SK-N-SH treated with all-trans-retinoic acid at 6 μM for 48 hours (cell line): ENCODE results near the gene SMARCAL1.

Source experiments
- ATAC-seq: fragments of 200-7000 bp; cut with Tn5 transposase; 3 replicates; pipeline ENCODE4 v1.9.1; 2020; ENCODE audit warnings: mild to moderate bottlenecking, moderate library complexity
- ARNTL ChIP-seq: fragments of 450-650 bp; formaldehyde crosslinking; IDR thresholded peaks from 2 replicates; pipeline ENCODE4 v1.5.0; 2020; ENCODE audit warnings: low read depth, mild to moderate bottlenecking, moderate library complexity, borderline replicate concordance
- BACH2 ChIP-seq: fragments of 250-450 bp; sonication (Bioruptor Pico); IDR thresholded peaks from 2 replicates; pipeline ENCODE4 v1.9.0; 2021; ENCODE audit warnings: mild to moderate bottlenecking, borderline replicate concordance
- CSDC2 ChIP-seq: fragments of 250-450 bp; sonication (Bioruptor Pico); IDR thresholded peaks from 2 replicates; pipeline ENCODE4 v1.5.0; 2020; ENCODE audit warnings: mild to moderate bottlenecking, moderate library complexity
- GLIS3 ChIP-seq: fragments of 250-450 bp; sonication (Bioruptor Pico); IDR thresholded peaks from 2 replicates; pipeline ENCODE4 v1.5.0; 2020; ENCODE audit warnings: mild to moderate bottlenecking, moderate library complexity
- OSR1 ChIP-seq: fragments of 250-450 bp; sonication (Bioruptor Pico); IDR thresholded peaks from 2 replicates; pipeline ENCODE4 v1.8.0; 2022; ENCODE audit warnings: moderate library complexity, mild to moderate bottlenecking, inconsistent platforms
- PATZ1 ChIP-seq: fragments of 250-450 bp; sonication (Bioruptor Pico); IDR thresholded peaks from 2 replicates; pipeline ENCODE4 v1.8.0; 2020; ENCODE audit warnings: mild to moderate bottlenecking, moderate library complexity, borderline replicate concordance
- PPARA ChIP-seq: fragments of 250-450 bp; sonication (Bioruptor Pico); IDR thresholded peaks from 2 replicates; pipeline ENCODE4 v1.5.0; 2020; ENCODE audit warnings: mild to moderate bottlenecking, borderline replicate concordance
- RARB ChIP-seq: fragments of 250-450 bp; sonication (Bioruptor Pico); IDR thresholded peaks from 2 replicates; pipeline ENCODE4 v1.8.0; 2021; ENCODE audit warnings: mild to moderate bottlenecking, moderate library complexity
- SNAI2 ChIP-seq: fragments of 250-450 bp; sonication (Bioruptor Pico); IDR thresholded peaks from 2 replicates; pipeline ENCODE4 v1.5.0; 2020; ENCODE audit warnings: mild to moderate bottlenecking, moderate library complexity
- TCF4 ChIP-seq: fragments of 250-450 bp; sonication (Bioruptor Pico); IDR thresholded peaks from 2 replicates; pipeline ENCODE4 v1.8.0; 2021; ENCODE audit warnings: mild to moderate bottlenecking, moderate library complexity, borderline replicate concordance
- TOX ChIP-seq: fragments of 250-450 bp; sonication (Bioruptor Pico); IDR thresholded peaks from 2 replicates; pipeline ENCODE4 v1.8.0; 2021; ENCODE audit warnings: mild to moderate bottlenecking, moderate library complexity, borderline replicate concordance
- TSHZ2 ChIP-seq: fragments of 250-450 bp; sonication (Bioruptor Pico); IDR thresholded peaks from 2 replicates; pipeline ENCODE4 v1.5.0; 2020; ENCODE audit warnings: mild to moderate bottlenecking, moderate library complexity
- ZFP3 ChIP-seq: fragments of 250-450 bp; sonication (Bioruptor Pico); IDR thresholded peaks from 2 replicates; pipeline ENCODE4 v1.5.0; 2020; ENCODE audit warnings: mild to moderate bottlenecking, moderate library complexity
- ZFP30 ChIP-seq: fragments of 450-650 bp; formaldehyde crosslinking; IDR thresholded peaks from 2 replicates; pipeline ENCODE4 v1.5.0; 2022; ENCODE audit warnings: mild to moderate bottlenecking, moderate library complexity
- ZNF565 ChIP-seq: fragments of 450-650 bp; formaldehyde crosslinking; conservative IDR thresholded peaks from 2 replicates; pipeline ENCODE4 v1.5.0; 2020; ENCODE audit warnings: low read depth, mild to moderate bottlenecking, moderate library complexity
- ZNF70 ChIP-seq: fragments of 450-650 bp; formaldehyde crosslinking; IDR thresholded peaks from 2 replicates; pipeline ENCODE4 v1.5.0; 2020; ENCODE audit warnings: mild to moderate bottlenecking, moderate library complexity
- ZNF8 ChIP-seq: fragments of 450-650 bp; formaldehyde crosslinking; IDR thresholded peaks from 2 replicates; pipeline ENCODE4 v1.5.0; 2020; ENCODE audit warnings: mild to moderate bottlenecking, moderate library complexity
- TF ChIP-seq, protein P1 (sequence below): fragments of 250-450 bp; sonication (Bioruptor Pico); IDR thresholded peaks from 2 replicates; pipeline ENCODE4 v1.5.1; 2021; ENCODE audit warnings: mild to moderate bottlenecking, moderate library complexity
- TF ChIP-seq, protein P2 (sequence below): fragments of 250-450 bp; sonication (Bioruptor Pico); IDR thresholded peaks from 2 replicates; pipeline ENCODE4 v1.8.0; 2021; ENCODE audit warnings: low read depth, mild to moderate bottlenecking, moderate library complexity, borderline replicate concordance
- TF ChIP-seq, protein P3 (sequence below): fragments of 250-450 bp; sonication (Bioruptor Pico); IDR thresholded peaks from 2 replicates; pipeline ENCODE4 v1.5.1; 2020; ENCODE audit warnings: low read depth, mild to moderate bottlenecking, moderate library complexity

The SMARCAL1 gene

DNA sequence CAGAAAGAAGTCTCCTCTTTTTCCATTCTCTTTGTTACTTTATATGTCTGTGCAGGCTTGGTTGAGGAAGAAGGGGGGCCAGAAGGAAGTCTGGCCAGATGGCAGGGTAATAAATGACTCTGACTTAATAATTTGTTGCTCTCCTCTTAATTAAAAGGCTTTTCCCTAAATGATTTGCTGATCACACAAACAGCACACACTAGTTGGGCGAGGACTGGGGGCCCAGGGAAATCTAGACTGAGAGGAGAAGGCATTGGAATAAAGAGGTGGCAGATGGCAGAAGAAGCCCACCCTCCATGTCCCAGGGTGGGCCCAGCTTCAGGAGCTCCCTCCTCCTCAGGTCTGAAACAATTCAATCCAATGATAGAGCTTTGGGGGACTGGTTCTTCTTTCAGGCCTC is 12.7 kb upstream of the SMARCAL1 start:
- no peak for TF ChIP-seq ZNF70 (CRISPR knock-in tag)
- TF ChIP-seq ARNTL (CRISPR knock-in tag) = no peak
- no peak for TF ChIP-seq ZFP3 (CRISPR knock-in tag)
- TF ChIP-seq SNAI2 = no peak
- TF ChIP-seq ZFP30 = no peak
- TF ChIP-seq, protein P1, sequence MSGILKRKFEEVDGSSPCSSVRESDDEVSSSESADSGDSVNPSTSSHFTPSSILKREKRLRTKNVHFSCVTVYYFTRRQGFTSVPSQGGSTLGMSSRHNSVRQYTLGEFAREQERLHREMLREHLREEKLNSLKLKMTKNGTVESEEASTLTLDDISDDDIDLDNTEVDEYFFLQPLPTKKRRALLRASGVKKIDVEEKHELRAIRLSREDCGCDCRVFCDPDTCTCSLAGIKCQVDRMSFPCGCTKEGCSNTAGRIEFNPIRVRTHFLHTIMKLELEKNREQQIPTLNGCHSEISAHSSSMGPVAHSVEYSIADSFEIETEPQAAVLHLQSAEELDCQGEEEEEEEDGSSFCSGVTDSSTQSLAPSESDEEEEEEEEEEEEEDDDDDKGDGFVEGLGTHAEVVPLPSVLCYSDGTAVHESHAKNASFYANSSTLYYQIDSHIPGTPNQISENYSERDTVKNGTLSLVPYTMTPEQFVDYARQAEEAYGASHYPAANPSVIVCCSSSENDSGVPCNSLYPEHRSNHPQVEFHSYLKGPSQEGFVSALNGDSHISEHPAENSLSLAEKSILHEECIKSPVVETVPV (CRISPR knock-in tag) = no peak
- no peak for TF ChIP-seq ZNF8
- no peak for TF ChIP-seq TCF4 (CRISPR knock-in tag)
- no peak for TF ChIP-seq OSR1
- no peak for TF ChIP-seq TOX
- TF ChIP-seq, protein P2, sequence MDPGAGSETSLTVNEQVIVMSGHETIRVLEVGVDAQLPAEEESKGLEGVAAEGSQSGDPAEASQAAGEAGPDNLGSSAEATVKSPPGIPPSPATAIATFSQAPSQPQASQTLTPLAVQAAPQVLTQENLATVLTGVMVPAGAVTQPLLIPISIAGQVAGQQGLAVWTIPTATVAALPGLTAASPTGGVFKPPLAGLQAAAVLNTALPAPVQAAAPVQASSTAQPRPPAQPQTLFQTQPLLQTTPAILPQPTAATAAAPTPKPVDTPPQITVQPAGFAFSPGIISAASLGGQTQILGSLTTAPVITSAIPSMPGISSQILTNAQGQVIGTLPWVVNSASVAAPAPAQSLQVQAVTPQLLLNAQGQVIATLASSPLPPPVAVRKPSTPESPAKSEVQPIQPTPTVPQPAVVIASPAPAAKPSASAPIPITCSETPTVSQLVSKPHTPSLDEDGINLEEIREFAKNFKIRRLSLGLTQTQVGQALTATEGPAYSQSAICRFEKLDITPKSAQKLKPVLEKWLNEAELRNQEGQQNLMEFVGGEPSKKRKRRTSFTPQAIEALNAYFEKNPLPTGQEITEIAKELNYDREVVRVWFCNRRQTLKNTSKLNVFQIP = no peak
- ATAC-seq = no peak

GRCh38 chr2:216402751-216403150 is 9.5 kb upstream of the SMARCAL1 start:
- ATAC-seq = no peak
- no peak for TF ChIP-seq ZFP3 (CRISPR knock-in tag)
- TF ChIP-seq BACH2 (CRISPR knock-in tag) = no peak
- TF ChIP-seq SNAI2 = no peak
- TF ChIP-seq, protein P3, sequence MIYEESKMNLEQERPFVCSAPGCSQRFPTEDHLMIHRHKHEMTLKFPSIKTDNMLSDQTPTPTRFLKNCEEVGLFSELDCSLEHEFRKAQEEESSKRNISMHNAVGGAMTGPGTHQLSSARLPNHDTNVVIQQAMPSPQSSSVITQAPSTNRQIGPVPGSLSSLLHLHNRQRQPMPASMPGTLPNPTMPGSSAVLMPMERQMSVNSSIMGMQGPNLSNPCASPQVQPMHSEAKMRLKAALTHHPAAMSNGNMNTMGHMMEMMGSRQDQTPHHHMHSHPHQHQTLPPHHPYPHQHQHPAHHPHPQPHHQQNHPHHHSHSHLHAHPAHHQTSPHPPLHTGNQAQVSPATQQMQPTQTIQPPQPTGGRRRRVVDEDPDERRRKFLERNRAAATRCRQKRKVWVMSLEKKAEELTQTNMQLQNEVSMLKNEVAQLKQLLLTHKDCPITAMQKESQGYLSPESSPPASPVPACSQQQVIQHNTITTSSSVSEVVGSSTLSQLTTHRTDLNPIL (CRISPR knock-in tag) = no peak
- no peak for TF ChIP-seq PATZ1 (CRISPR knock-in tag)
- no peak for TF ChIP-seq RARB
- TF ChIP-seq TSHZ2 = no peak
- TF ChIP-seq, protein P1 (CRISPR knock-in tag) = no peak
- TF ChIP-seq ARNTL (CRISPR knock-in tag) = no peak
- TF ChIP-seq ZNF8 = no peak

- TF ChIP-seq PATZ1 (CRISPR knock-in tag) (no peak), SNAI2 (no peak), TCF4 (CRISPR knock-in tag) (no peak), PPARA (CRISPR knock-in tag) (no peak), TOX (no peak), ZFP3 (CRISPR knock-in tag) (no peak), ZFP30 (no peak), BACH2 (CRISPR knock-in tag) (no peak), RARB (no peak), GLIS3 (no peak), CSDC2 (CRISPR knock-in tag) (no peak), ZNF565 (CRISPR knock-in tag) (no peak), OSR1 (no peak)
- TF ChIP-seq, protein P3 (CRISPR knock-in tag) = no peak
- TF ChIP-seq, protein P2 = no peak
- TF ChIP-seq, all 23 proteins: peak for 0
- peak; percentile 79 for ATAC-seq
Observed at GRCh38 chr2:216404010-216404618, 8.2 kb upstream of the SMARCAL1 start.
